Lower leg skin (tissue), 4 donors: Measurements from ENCODE around the gene JAML. TPM values are rescaled to one million over a fixed set of nuclear protein-coding genes. Genes with fewer than 3 reads are reported as not detected.
A peak's percentile ranks its signal among the peaks of the same experiment; 100 is the strongest.

ENCODE experiments used
- DNase-seq, 2 donors: peaks; one replicate each; pipeline ENCODE4 v3.0.0-alpha.2; 2019; ENCODE audit warnings: low spot score in 2 of 2
- H3K4me3 ChIP-seq: fragments of 200-600 bp; sonication (generic); 2 replicates; pipeline ENCODE4 v1.5.1; 2017; ENCODE audit warnings: mild to moderate bottlenecking, low read depth; ENCODE audit not compliant: poor library complexity, severe bottlenecking
- POLR2A ChIP-seq, 2 donors: fragments of 450-650 bp; IDR thresholded peaks; one replicate each; pipeline ENCODE4 v1.6.1; 2016 to 2017; ENCODE audit warnings: antibody characterized with exemption in 2 of 2, mild to moderate bottlenecking in 1 of 2, moderate library complexity in 1 of 2
- WGBS, 2 donors: methylation state at CpG; one replicate each; pipeline ENCODE4 v1.1.5; 2018; 5-methylcytosine and 5-hydroxymethylcytosine counted together
- intact Hi-C: fragments of 100-400 bp; cut with DNase I; formaldehyde crosslinking; loops from one replicate; pipeline ENCODE4 v1.15.0; 2023; ENCODE audit warnings: low total_unique reads
- total RNA-seq, 4 donors: library from RNA; depleted of rRNA; stranded (reverse); fragments of >200 nt; gene quantifications; one replicate each; pipeline ENCODE4 v1.1.0, GENCODE V29; 2016
- TF ChIP-seq, protein P1 (sequence below), 3 donors: fragments of 450-650 bp; IDR thresholded peaks; one replicate each; pipeline ENCODE4 v1.5.1; 2016; ENCODE audit warnings: antibody characterized with exemption in 3 of 3, mild to moderate bottlenecking in 3 of 3, moderate library complexity in 2 of 3

The JAML gene
- total RNA-seq, 4 donors from 2014 or later, result 0.42 to 3.0 (median 0.61) TPM

DNA sequence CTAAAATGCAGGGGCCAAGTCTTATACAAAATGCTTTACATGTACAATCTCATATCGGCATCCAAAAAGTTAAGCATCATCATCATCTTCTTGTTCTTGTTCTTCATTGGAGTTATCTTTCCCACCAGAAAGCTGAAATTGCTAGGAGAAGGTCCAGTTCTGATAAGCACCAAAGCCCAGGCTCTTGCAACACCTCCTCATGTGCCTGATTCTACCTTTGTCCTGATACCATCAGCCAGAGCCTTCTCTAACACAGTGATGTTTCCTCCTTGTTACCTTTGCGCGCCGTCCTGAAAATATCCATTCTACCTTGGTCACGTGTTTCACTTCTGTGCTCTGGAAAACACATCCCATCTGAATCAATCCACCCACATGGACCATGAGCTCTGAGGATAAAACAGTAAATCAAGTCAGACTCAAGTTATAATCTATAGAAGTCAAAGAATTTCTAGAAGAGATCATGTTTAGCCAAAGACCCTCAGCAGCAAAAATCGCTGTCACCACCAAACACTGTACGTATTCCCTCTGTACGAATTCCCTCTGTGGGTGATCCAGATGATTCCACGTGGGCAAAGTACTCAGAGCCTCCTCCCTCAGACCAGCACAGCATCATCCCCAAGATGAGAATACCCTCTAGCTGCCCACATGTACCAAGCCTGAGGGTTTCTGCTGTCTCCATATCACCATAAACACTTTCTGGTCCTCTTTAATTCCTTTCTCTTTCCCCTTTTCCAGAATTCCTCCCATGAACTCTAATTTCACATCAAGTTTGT is 19.0 kb downstream of the JAML start:
- no peak overlapping the region for H3K4me3 ChIP-seq
- intact Hi-C loops, result no loop called here
- no peak for DNase-seq
- no peak for TF ChIP-seq POLR2A (IDR thresholded peaks at IDR 0.05)
- TF ChIP-seq, protein P1, sequence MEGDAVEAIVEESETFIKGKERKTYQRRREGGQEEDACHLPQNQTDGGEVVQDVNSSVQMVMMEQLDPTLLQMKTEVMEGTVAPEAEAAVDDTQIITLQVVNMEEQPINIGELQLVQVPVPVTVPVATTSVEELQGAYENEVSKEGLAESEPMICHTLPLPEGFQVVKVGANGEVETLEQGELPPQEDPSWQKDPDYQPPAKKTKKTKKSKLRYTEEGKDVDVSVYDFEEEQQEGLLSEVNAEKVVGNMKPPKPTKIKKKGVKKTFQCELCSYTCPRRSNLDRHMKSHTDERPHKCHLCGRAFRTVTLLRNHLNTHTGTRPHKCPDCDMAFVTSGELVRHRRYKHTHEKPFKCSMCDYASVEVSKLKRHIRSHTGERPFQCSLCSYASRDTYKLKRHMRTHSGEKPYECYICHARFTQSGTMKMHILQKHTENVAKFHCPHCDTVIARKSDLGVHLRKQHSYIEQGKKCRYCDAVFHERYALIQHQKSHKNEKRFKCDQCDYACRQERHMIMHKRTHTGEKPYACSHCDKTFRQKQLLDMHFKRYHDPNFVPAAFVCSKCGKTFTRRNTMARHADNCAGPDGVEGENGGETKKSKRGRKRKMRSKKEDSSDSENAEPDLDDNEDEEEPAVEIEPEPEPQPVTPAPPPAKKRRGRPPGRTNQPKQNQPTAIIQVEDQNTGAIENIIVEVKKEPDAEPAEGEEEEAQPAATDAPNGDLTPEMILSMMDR (IDR thresholded peaks at IDR 0.05), result no peak
- WGBS, 2 donors, result 92% methylated on average over 9 of the region's 9 CpGs

DNA sequence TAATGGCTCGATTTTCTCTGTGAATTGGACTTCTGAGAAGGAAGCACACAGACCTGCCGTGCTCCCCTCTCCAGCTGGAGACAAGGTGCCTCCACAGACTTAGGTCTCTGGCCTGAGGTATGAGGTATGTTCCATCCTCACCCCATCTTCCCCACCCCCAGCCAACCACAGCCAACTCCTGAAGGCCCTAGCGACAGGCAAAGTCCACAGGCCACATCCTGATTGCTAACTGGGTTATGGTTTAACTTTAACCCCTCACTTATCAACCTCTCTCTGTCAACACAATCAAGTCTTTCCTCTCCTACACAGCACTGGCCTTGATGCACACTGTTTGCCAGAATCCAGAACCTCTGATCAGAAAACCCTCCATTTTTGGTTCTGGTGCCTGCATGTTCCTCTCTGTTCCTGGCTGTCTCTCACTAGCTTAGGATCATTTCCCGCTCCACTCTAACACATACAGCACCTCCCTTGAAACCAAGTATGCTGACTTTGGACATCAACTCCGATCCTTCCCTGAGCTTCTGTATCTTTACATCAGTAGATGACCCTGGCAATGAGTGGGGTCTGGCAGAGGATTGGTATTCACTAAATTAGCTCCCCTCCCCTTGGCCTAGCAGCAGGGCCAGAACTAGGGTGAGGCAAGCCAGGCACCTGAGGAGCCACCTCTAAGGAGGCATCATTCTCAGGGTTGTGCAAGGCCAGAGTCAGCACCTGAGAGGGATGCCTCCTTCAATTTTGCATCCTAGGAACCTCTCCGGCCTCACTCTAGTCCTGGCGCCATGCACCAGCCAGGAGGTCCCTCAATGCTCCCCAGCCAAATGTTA is 22.0 kb downstream of the JAML start:
- TF ChIP-seq, protein P1 (IDR thresholded peaks at IDR 0.05), result no peak
- TF ChIP-seq POLR2A (IDR thresholded peaks at IDR 0.05), result no peak
- no peak overlapping the region for H3K4me3 ChIP-seq
- 78 to 89% methylated on average over 7 of the region's 7 CpGs for WGBS, 2 donors
- no peak for DNase-seq
- intact Hi-C loops, result no loop called here

DNA sequence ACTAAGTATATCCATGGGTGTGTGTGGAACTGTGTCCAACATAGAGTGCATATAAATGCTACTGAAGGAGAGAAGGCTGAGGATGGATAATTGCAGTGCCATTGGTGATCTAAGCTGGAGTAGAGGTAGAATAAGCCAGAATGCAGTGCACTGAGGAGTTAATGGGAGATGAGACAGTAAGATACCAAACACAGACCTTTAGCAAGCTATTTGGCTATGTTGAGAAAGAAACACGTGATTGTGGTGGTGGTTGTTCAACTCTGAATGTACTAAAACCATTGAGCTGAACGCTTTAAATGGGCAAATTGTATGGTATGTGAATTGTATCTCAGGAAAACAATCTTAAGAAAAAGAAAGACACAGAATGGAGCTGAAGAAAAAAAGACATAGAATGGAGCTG is 22.8 kb downstream of the JAML start:
- intact Hi-C loops, result no loop called here
- DNase-seq, result no peak
- TF ChIP-seq, protein P1 (IDR thresholded peaks at IDR 0.05), result no peak
- no peak for TF ChIP-seq POLR2A (IDR thresholded peaks at IDR 0.05)
- 79 to 92% methylated on average over 2 of the region's 2 CpGs for WGBS, 2 donors
- no peak overlapping the region for H3K4me3 ChIP-seq

DNA sequence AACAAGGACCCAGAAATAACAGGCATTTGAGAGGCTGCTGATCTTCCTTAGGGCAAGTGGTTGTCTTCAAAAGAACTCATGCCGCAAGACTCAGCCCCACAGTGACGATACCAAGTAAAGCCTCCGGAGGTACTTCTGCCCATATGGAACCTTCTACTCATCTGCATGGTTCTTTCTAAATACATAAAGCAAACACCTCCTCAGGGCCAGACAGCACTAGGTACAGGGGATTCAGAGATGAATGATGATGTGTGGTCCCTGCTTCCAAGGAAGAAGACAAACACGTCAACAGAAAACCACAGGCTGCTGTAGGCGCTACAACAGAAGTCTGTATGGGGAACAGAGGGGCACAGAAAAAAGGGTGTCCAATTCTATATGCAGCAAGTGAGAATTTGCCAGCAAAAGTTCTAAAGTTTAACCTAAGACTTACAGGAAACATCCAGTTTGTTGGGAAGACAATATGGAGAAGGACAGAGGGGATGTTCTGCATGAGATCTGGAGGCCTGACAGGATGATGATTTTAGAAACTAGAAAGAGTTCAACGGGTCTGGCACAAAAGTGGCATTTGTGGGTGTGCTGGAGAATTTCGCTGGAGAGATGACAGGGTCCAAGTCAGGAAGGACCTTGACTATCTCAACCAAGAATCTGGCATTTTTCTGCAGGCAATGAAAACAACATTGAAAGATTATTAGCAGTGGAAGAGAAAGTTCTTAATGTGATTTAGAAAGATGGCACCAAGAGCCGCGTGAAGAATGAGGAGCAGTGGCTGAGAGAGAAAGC is 23.7 kb downstream of the JAML start:
- 91% methylated on average over 9 of the region's 9 CpGs for WGBS, 2 donors
- no peak overlapping the region for H3K4me3 ChIP-seq
- DNase-seq, result no peak
- no peak for TF ChIP-seq POLR2A (IDR thresholded peaks at IDR 0.05)
- intact Hi-C loops, result no loop called here

DNA sequence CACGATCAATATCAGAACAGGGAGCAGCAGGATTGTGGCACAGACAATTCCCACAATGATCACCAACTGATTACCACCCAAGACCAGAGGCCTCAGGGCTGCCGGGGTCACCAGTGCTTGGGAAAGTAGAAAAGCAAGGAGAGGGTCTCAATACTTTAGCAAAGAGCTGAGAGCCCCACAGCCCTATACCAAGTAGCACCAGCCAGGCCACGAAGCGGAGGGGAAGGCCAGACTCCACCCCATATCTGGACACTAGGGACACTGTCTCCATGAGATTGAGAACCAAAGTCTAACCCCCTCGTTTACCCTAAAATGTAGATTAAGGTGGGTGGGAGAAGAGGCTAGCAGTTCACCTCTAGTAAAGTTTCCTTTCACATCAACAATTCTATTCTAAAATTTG is 24.3 kb downstream of the JAML start:
- DNase-seq, result peak in 1 of 2 donors; percentile 34
- WGBS, 2 donors, result 88 to 92% methylated on average over 5 of the region's 5 CpGs
- intact Hi-C loops, result no loop called here
- H3K4me3 ChIP-seq, result no peak overlapping the region
- no peak for TF ChIP-seq POLR2A (IDR thresholded peaks at IDR 0.05)
- TF ChIP-seq, protein P1 (IDR thresholded peaks at IDR 0.05), result no peak
